Skeletal muscle satellite cell (primary cell): ENCODE results near the gene SLC48A1.

Experiments used
- H3K27me3 ChIP-seq: 2 replicates; pipeline ENCODE4 v1.7.0; 2013; ENCODE audit warnings: low read length; ENCODE audit not compliant: control insufficient read depth, insufficient read depth
- H3K36me3 ChIP-seq: 2 replicates; pipeline ENCODE4 v1.7.0; 2013; ENCODE audit warnings: mild to moderate bottlenecking, control low read depth, low read length; ENCODE audit not compliant: insufficient read depth
- H3K4me1 ChIP-seq: 2 replicates; pipeline ENCODE4 v1.7.0; 2013; ENCODE audit warnings: low read length; ENCODE audit not compliant: control insufficient read depth, insufficient read depth
- H3K4me2 ChIP-seq: 2 replicates; pipeline ENCODE4 v1.7.0; 2013; ENCODE audit warnings: mild to moderate bottlenecking, low read length
- H3K4me3 ChIP-seq: 2 replicates; pipeline ENCODE4 v1.7.0; 2013; ENCODE audit warnings: low read length
- H3K9ac ChIP-seq: 2 replicates; pipeline ENCODE4 v1.7.0; 2013; ENCODE audit warnings: mild to moderate bottlenecking, low read depth, low read length, moderate library complexity
- H3K9me3 ChIP-seq: replicated peaks from 2 replicates; pipeline ENCODE4 v1.7.0; 2013; ENCODE audit warnings: mild to moderate bottlenecking, control low read depth, low read length

SLC48A1 gene

DNA sequence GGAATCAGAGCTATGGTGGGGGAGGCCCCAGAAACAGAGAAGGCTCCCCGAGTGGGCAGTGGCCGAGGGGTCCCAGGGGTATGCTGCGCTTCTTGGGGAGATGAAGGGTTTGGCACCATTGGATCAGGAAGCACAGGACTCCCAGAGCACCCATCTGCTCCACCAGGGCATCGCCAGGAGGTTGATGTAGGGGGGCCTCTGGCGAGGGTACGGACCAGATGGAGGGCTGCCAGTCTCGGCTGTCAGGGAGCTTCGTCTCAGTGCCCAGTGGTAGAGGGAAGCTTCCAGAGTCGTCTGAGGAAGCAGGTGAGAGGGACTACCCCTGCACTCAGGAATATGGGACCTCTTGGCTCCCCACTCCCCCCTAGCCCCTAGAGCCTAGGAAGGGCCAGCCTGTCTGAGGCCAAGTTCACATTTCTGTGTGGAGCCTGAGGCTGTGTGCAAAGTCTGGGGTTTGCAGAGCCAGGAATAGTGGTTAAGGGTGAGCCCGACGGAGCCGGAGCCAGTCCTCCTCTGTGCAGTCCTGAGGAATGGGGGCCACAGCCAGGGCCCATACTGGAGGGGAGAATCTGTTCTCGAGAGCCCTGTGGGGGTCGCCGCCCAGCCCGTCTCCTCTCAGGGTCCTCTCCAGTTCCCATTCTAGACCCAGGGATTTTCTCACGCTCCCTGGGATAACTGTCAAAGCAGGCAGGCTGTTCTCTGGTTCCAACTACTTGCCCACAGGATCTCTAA is 10.2 kb downstream of the SLC48A1 start:
- Histone ChIP-seq H3K36me3 (peaks cover 72% of the 10 kb centered on the region), H3K4me2 (no peak overlapping the region), H3K4me3 (no peak overlapping the region), H3K27me3 (no peaks in the 10 kb centered on the region), H3K9me3 (no peaks in the 10 kb centered on the region), H3K4me1 (peaks cover 7% of the 10 kb centered on the region), H3K9ac (no peak overlapping the region)

DNA sequence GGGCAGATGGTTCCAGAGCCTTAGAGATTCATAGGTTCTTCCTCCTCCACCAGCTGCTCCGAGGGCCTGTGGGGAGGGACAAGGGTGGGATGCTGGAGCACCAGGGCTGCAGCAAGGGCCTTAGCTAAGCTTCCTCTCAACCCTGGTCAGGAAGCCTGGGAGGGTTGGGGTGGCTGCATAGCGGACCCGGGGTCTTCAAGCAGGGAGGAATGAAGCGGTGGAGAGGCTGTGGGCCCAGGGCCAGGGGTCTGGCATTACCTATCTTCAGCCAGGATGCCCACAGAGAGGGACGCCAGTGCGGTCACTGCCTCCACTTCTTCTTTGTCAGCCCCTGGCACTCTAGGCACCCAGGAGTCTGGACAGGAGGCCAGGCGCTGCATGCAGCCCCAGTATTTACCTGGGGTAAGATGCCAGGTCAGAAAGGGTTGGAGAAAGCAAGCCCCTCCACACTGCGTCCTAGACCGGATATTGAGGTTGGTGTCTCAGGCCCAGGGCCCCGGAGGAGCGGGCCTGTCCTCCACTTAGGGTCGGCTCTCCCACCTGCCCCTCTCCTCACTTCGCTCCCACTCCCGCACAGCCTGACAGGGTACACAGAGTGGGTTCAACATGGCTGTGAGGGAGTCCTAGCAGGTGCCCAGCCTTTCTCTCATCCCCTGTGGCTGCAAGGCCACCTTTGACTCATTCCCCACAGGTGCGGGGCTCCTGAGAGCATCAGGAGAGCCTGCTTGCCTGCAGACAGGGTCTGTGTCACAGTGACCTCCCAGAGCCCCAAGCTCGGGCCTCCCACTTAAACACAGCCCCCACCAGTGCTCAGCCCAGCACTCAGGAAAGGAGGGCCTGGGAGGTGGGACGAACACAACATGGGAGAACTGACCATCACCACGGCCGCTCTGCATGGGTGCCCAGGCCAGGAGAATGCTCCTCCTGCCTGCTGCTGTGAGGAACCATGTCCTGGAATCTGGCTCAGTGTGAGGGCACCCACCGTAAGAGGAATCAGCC is 11.1 kb downstream of the SLC48A1 start:
- Histone ChIP-seq H3K9me3 (no peaks in the 10 kb centered on the region), H3K27me3 (no peaks in the 10 kb centered on the region), H3K4me2 (no peak overlapping the region), H3K36me3 (peaks cover 82% of the 10 kb centered on the region), H3K4me1 (no peaks in the 10 kb centered on the region), H3K4me3 (no peak overlapping the region), H3K9ac (no peak overlapping the region)

DNA sequence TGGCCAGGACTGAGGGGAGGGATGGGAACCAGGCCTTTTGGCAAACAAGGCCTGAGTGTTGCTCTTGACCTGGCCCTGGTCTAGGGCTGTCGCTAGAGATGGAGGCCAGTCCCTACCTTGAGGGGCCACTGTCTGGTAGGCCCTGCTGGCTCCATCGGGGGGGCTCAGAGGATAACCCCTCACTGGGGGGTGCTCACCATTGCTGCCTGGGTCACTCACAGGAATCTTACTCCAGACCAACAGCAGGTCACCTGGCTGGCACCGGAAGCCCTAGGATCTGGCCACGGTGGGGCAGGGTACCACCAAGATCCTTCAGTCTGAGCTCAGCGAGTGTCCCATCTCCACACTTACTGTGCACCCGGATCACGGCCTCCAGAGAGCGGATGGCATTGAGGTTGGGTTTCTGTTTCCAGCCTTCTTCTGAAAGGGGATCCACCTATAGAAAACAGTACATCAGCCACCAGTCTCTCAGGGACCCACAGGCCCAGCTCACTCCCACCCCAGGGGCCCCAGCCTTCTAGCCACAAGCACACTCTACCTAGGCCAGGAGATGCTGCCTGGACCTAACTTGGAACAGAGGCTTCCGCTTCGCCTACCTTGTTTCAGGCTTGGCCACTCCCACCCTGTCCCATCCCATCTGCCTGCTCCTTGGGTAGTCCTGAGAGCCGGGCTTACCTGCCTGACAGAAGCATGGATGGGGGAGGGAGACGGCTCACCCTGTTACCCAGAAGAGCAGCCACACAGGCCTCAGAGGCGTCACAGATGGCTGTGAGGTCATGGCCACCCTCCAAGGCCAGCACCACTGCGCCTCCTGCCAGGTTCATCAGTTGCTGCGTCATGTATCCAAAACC is 12.2 kb downstream of the SLC48A1 start:
- Histone ChIP-seq H3K4me2 (no peak overlapping the region), H3K4me3 (no peak overlapping the region), H3K27me3 (no peaks in the 10 kb centered on the region), H3K36me3 (peaks cover 92% of the 10 kb centered on the region), H3K9me3 (no peaks in the 10 kb centered on the region), H3K9ac (no peak overlapping the region), H3K4me1 (no peaks in the 10 kb centered on the region)

DNA sequence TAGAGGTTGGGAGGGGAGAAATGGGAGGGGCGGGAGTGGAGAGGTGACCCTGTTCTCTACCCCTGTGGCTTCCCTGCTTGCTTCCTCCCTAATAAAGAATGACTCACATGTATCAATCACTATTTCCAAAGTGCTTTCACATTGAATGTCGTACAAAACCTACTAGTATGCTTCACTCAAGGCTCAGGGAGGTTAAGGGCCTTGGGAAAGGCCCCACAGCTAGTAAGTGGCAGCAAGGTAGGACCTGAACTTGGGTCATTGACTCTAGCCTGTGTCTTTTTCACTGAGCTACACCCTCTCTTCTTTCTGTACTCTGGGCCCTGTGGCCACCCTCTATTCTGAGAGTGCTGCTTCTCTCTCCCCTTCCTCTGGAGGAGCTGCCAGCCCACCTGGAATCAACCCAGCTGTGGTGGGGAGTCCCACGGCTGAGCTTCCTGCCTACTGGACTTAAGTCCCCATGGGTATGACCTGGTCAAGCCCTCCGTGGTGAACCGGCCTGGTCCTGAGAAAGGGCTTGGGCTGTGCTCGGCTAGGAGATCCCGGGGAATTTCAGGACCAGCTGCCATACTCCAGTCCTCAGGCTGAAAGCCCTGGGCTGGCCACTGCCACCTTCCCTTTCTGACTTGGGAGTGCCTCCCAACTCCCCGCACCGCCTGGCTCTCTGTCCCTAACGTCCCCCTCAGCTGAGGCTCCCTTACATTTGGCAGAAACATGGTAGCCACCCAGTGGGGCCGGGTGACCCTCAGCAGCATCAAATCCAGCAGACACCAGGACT is 13.0 kb downstream of the SLC48A1 start:
- peak overlapping the region; percentile 41 for H3K9ac ChIP-seq
- H3K4me2 ChIP-seq, result no peak overlapping the region
- H3K27me3 ChIP-seq, result no peaks in the 10 kb centered on the region
- H3K9me3 ChIP-seq, result no peaks in the 10 kb centered on the region
- no peak overlapping the region for H3K4me3 ChIP-seq
- peaks cover 99% of the 10 kb centered on the region for H3K36me3 ChIP-seq
- no peaks in the 10 kb centered on the region for H3K4me1 ChIP-seq

DNA sequence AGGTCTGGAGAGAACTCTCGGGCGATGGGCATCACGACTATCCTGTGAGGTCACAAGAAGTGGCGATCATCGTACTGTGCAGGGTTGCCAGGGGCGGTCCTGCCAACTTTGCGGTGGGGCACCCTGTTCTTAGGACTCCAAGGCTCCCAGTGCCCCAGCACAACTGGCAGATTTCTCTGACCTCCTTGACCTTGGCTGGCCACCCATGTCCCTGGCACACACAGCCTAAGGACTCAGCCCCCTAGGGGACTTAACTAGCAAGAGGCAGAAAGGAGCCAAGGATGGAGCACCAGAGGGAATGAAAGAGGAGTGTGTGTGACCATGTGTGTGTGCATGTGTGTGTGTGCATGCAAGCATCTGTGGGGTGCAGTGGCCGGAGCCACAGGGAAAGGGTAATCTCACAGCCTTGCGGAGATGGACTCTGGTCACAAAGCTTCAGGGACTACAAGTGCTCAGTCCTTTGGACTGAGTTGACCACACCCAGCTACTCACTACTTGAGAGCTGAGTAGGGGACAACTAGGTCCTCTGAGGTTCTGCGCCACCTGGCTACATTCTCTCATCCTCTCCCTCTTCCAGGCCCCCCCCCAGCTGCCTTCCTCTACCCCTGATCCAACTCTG is 13.7 kb downstream of the SLC48A1 start:
- Histone ChIP-seq H3K36me3 (peaks cover 96% of the 10 kb centered on the region), H3K9me3 (no peaks in the 10 kb centered on the region), H3K4me1 (no peaks in the 10 kb centered on the region), H3K4me2 (no peak overlapping the region), H3K4me3 (no peak overlapping the region), H3K9ac (peak overlapping the region; percentile 41), H3K27me3 (no peaks in the 10 kb centered on the region)

DNA sequence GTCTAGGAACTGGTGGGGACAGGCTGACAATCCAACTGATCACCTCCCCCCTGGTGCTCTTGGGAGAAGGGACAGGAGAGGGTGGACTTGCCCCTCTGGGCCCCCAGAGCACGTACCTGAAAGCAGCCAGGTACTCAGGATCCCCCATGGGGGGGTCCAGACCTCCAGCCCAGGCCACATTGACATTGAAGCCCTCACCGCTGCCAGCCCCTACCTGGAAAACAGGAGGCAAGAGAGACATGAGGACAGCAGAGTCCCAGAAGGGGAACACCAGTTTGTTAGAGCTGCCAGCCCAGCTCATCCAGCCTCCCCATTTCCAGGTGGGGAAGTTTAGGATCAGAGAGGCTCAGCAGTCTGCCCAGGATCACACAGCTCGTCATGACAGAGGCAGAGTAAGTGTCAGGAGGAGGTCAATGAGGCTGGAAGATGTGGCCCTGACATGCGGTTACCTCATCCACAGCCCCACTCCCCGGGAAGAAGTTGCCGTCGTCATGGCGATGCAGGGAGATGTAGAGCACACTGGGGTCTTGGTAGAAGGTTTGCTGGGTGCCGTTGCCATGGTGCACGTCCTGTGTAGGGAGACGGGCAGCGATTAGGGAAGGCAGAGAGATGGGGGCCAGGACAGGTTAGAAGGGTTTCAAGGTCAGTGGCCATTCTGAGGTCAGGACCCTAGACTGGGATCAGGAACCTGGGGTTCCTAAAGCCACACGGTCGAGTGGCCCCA is 14.7 kb downstream of the SLC48A1 start:
- peaks cover 93% of the 10 kb centered on the region for H3K36me3 ChIP-seq
- no peaks in the 10 kb centered on the region for H3K27me3 ChIP-seq
- no peaks in the 10 kb centered on the region for H3K9me3 ChIP-seq
- no peak overlapping the region for H3K9ac ChIP-seq
- no peaks in the 10 kb centered on the region for H3K4me1 ChIP-seq
- H3K4me2 ChIP-seq, result no peak overlapping the region
- no peak overlapping the region for H3K4me3 ChIP-seq

DNA sequence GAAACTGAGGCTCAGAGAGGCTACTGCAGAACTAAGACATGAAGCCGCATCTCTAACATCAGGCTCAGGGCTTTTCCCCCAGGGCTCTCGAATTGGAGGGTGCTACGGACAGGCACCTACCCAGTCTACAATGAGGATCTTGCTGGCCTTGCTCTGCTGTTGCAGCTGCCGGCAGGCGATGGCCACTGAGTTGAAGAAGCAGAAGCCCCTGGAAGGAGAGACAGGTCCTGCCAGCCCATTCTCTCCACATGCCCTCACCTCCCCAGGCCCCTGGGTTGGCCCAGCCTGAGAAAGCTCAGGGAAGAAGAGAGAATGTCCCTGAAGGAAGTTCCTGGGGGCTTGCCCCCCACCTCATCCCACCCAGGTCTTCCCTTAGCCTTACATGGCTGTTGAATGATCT is 16.1 kb downstream of the SLC48A1 start:
- Histone ChIP-seq H3K36me3 (peaks cover 90% of the 10 kb centered on the region), H3K4me2 (no peak overlapping the region), H3K9me3 (no peaks in the 10 kb centered on the region), H3K9ac (no peak overlapping the region), H3K27me3 (no peaks in the 10 kb centered on the region), H3K4me1 (no peaks in the 10 kb centered on the region), H3K4me3 (no peak overlapping the region)

DNA sequence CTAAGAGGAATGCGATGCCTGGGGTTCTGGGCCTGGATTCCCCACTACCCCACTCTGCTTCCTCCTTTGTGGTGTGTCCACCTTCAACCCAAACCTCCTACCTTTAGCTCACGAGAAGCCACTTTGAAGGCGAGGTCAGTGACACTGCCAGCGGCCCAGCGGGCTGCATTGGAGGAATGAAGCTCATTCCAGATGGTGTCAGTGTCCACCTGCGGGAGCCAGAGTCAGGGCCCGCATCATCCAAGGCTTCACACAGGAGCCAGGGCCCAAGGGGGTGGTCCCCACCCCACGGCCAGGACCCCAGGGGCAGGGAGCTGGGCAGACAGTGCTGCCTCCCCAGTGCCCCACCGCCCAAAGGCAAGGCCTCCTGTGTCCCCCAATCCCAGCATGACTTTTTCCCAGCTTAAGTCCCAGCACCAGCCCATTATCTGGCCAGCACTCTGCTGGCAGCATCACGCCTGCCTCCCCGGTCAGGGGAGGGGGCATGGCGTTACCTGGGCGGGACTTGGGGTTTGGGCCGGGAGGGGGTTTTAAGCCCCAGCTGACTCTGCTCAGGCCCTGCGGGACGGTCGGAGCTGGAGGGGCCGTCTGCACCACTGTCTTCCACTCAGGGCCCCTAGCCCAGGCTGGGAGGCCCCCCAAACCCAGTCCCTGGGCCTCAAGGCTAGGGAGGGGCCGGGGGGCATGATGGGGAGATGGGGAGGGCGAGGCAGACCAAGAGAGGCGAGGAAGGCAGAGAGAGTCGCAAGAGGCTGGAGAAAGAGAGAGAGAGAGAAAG is 16.9 kb downstream of the SLC48A1 start:
- Histone ChIP-seq H3K27me3 (no peaks in the 10 kb centered on the region), H3K9ac (no peak overlapping the region)

DNA sequence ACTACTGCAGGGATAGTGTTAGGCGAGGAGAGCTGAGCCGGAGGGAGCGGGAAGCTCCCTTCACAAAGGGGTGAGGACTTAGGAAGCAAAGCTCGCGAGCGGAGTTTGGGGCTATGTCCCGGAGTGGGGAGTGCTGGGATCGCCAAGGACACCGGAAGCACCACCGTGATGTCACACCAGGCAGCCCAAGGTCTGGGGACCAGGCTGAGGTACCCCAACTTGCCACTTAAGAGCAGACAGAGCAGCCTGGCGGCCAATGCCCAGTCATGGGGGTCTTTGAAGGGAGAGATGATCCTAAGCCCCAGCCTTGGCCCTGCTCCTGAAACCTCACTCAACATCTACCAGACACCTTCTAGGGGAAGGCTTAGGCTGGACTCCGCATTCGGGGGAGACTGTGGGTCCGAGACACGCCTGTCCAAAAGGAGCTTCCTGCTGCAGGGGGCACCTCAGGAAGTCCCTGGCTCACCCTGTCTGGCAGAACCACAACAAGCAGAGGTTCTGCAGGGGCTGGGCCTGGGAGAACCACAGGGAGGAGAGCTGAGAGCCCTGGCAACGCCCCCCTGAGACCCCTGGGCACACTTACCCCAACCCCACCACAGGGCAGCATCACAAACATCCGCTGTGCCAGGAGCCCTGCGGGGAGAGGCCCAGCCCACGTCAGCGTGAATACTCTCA is 17.8 kb downstream of the SLC48A1 start:
- H3K36me3 ChIP-seq, result peaks cover 90% of the 10 kb centered on the region
- H3K4me3 ChIP-seq, result no peak overlapping the region
- no peaks in the 10 kb centered on the region for H3K4me1 ChIP-seq
- no peaks in the 10 kb centered on the region for H3K9me3 ChIP-seq
- H3K9ac ChIP-seq, result no peak overlapping the region
- H3K27me3 ChIP-seq, result no peaks in the 10 kb centered on the region
- H3K4me2 ChIP-seq, result no peak overlapping the region

More for the DNA sequence above, 16.9 kb downstream of the SLC48A1 start:
- no peak overlapping the region for H3K4me2 ChIP-seq
- H3K4me3 ChIP-seq, result no peak overlapping the region
- H3K4me1 ChIP-seq, result no peaks in the 10 kb centered on the region
- H3K36me3 ChIP-seq, result peaks cover 90% of the 10 kb centered on the region
- no peaks in the 10 kb centered on the region for H3K9me3 ChIP-seq
